A673 (cell line): Measurements from ENCODE around the gene DLEC1.

Experiments
- CTCF ChIP-seq: fragments of 300-800, 200-600 bp; sonication (generic); conservative IDR thresholded peaks from 2 replicates; pipeline ENCODE4 v1.5.1; 2017; ENCODE audit warnings: low read depth, mild to moderate bottlenecking, antibody characterized with exemption, low read length, moderate library complexity, mixed read lengths
- EZH2 ChIP-seq: fragments of 200-600 bp; sonication (generic); IDR thresholded peaks from 2 replicates; pipeline ENCODE4 v1.6.1; 2017; ENCODE audit warnings: borderline replicate concordance, low read depth, mild to moderate bottlenecking, mixed read lengths, antibody characterized with exemption, low read length; ENCODE audit not compliant: poor library complexity, severe bottlenecking

GRCh38 chr3:38133209-38133556 is 94.2 kb downstream of the DLEC1 start:
- TF ChIP-seq CTCF (no peak), EZH2 (no peak)
